ENCODE results near the gene KCNK5. TPM values are rescaled to one million over a fixed set of nuclear protein-coding genes. Genes with fewer than 3 reads are reported as not detected.

The KCNK5 gene
- total RNA-seq, 1 donor from 2014 or later: not detected

GRCh38 chr6:39182604-39183003, 46.7 kb downstream of the KCNK5 start:
- no peaks in the 10 kb centered on the region for H3K4me1 Mint-ChIP-seq (ENCODE audit: unreplicated experiment)
- no peak overlapping the region for H3K4me3 Mint-ChIP-seq (ENCODE audit: unreplicated experiment)
- TF ChIP-seq CTCF (IDR thresholded peaks at IDR 0.05): no peak
- H3K27me3 Mint-ChIP-seq (ENCODE audit: unreplicated experiment): no peaks in the 10 kb centered on the region
- no peak overlapping the region for H3K27ac Mint-ChIP-seq (ENCODE audit: unreplicated experiment)
- no peaks in the 10 kb centered on the region for H3K36me3 Mint-ChIP-seq (ENCODE audit: unreplicated experiment)
- DNase-seq (ENCODE audit: extremely low spot score, unreplicated experiment): no peak
- peaks cover 3% of the 10 kb centered on the region for H3K9me3 Mint-ChIP-seq (ENCODE audit: unreplicated experiment)

- Mint-ChIP-seq H3K4me3 (ENCODE audit: unreplicated experiment) (no peak overlapping the region), H3K9me3 (ENCODE audit: unreplicated experiment) (peaks cover 11% of the 10 kb centered on the region), H3K4me1 (ENCODE audit: unreplicated experiment) (no peaks in the 10 kb centered on the region), H3K27me3 (ENCODE audit: unreplicated experiment) (no peaks in the 10 kb centered on the region), H3K36me3 (ENCODE audit: unreplicated experiment) (no peaks in the 10 kb centered on the region), H3K27ac (ENCODE audit: unreplicated experiment) (no peak overlapping the region)
- no peak for TF ChIP-seq CTCF (IDR thresholded peaks at IDR 0.05)
- no peak for DNase-seq (ENCODE audit: extremely low spot score, unreplicated experiment)
Observed at GRCh38 chr6:39181826-39182225, 47.4 kb downstream of the KCNK5 start.

GRCh38 chr6:39181333-39181732, 47.9 kb downstream of the KCNK5 start:
- no peak for TF ChIP-seq CTCF (IDR thresholded peaks at IDR 0.05)
- H3K4me3 Mint-ChIP-seq (ENCODE audit: unreplicated experiment): no peak overlapping the region
- no peaks in the 10 kb centered on the region for H3K4me1 Mint-ChIP-seq (ENCODE audit: unreplicated experiment)
- H3K9me3 Mint-ChIP-seq (ENCODE audit: unreplicated experiment): peaks cover 13% of the 10 kb centered on the region
- no peak overlapping the region for H3K27ac Mint-ChIP-seq (ENCODE audit: unreplicated experiment)
- DNase-seq (ENCODE audit: extremely low spot score, unreplicated experiment): no peak
- H3K36me3 Mint-ChIP-seq (ENCODE audit: unreplicated experiment): no peaks in the 10 kb centered on the region
- H3K27me3 Mint-ChIP-seq (ENCODE audit: unreplicated experiment): no peaks in the 10 kb centered on the region

- TF ChIP-seq CTCF (IDR thresholded peaks at IDR 0.05): no peak
- H3K27me3 Mint-ChIP-seq (ENCODE audit: unreplicated experiment): no peaks in the 10 kb centered on the region
- no peak for DNase-seq (ENCODE audit: extremely low spot score, unreplicated experiment)
- H3K4me1 Mint-ChIP-seq (ENCODE audit: unreplicated experiment): no peaks in the 10 kb centered on the region
- no peaks in the 10 kb centered on the region for H3K36me3 Mint-ChIP-seq (ENCODE audit: unreplicated experiment)
- H3K9me3 Mint-ChIP-seq (ENCODE audit: unreplicated experiment): peaks cover 13% of the 10 kb centered on the region
- no peak overlapping the region for H3K27ac Mint-ChIP-seq (ENCODE audit: unreplicated experiment)
- no peak overlapping the region for H3K4me3 Mint-ChIP-seq (ENCODE audit: unreplicated experiment)
Observed at GRCh38 chr6:39178804-39179203, 50.5 kb downstream of the KCNK5 start.

GRCh38 chr6:39178235-39178634, 51.0 kb downstream of the KCNK5 start:
- H3K36me3 Mint-ChIP-seq (ENCODE audit: unreplicated experiment): no peaks in the 10 kb centered on the region
- H3K9me3 Mint-ChIP-seq (ENCODE audit: unreplicated experiment): peaks cover 13% of the 10 kb centered on the region
- no peak overlapping the region for H3K4me3 Mint-ChIP-seq (ENCODE audit: unreplicated experiment)
- no peak overlapping the region for H3K27ac Mint-ChIP-seq (ENCODE audit: unreplicated experiment)
- no peaks in the 10 kb centered on the region for H3K4me1 Mint-ChIP-seq (ENCODE audit: unreplicated experiment)
- TF ChIP-seq CTCF (IDR thresholded peaks at IDR 0.05): no peak
- no peak for DNase-seq (ENCODE audit: extremely low spot score, unreplicated experiment)
- no peaks in the 10 kb centered on the region for H3K27me3 Mint-ChIP-seq (ENCODE audit: unreplicated experiment)

Measured in osteocyte (in vitro differentiated cells).